Astrocyte (in vitro differentiated cells and primary cell): ENCODE data around the gene SERPINB13. TPM values are rescaled to one million over a fixed set of nuclear protein-coding genes. Genes with fewer than 3 reads are reported as not detected.
"Not testable (repeated sequence)": the region's sequence is repeated elsewhere in the genome, so short reads cannot be mapped to it uniquely, and the experiment has no call there.

Experiments used
- DNase-seq: peaks from one replicate; pipeline ENCODE4 v3.0.0-alpha.2; 2010; ENCODE audit warnings: low read depth
- FAIRE-seq: peaks from 2 replicates; lab custom pipeline; 2011; peaks lifted over from hg19 to GRCh38; lab: Jason Lieb, UNC
- H2AFZ ChIP-seq: 2 replicates; pipeline ENCODE4 v1.6.0; 2012; ENCODE audit warnings: low read depth, low read length, inconsistent platforms
- H3K27ac ChIP-seq: 2 replicates; pipeline ENCODE4 v1.5.1; 2011; ENCODE audit warnings: low read depth, low read length, inconsistent platforms
- H3K27me3 ChIP-seq: 2 replicates; pipeline ENCODE4 v1.6.0; 2011; ENCODE audit warnings: low read length, inconsistent platforms; ENCODE audit not compliant: insufficient read depth
- H3K36me3 ChIP-seq: 2 replicates; pipeline ENCODE4 v1.5.1; 2011; ENCODE audit warnings: low read length, inconsistent platforms; ENCODE audit not compliant: insufficient read depth
- H3K4me1 ChIP-seq: 2 replicates; pipeline ENCODE4 v1.5.1; 2011; ENCODE audit warnings: low read length, inconsistent platforms; ENCODE audit not compliant: insufficient read depth
- H3K4me2 ChIP-seq: 2 replicates; pipeline ENCODE4 v1.6.0; 2012; ENCODE audit warnings: low read length, inconsistent platforms
- H3K4me3 ChIP-seq: 2 replicates; pipeline ENCODE4 v1.5.1; 2011; ENCODE audit warnings: low read depth, mild to moderate bottlenecking, low read length, inconsistent platforms; ENCODE audit not compliant: insufficient read depth
- H3K79me2 ChIP-seq: 2 replicates; pipeline ENCODE4 v1.6.0; 2012; ENCODE audit warnings: mild to moderate bottlenecking, low read length, inconsistent platforms; ENCODE audit not compliant: insufficient read depth
- H3K9ac ChIP-seq: 2 replicates; pipeline ENCODE4 v1.6.0; 2012; ENCODE audit warnings: mild to moderate bottlenecking, low read length, inconsistent platforms
- H3K9me3 ChIP-seq: 2 replicates; pipeline ENCODE4 v1.5.1; 2012; ENCODE audit warnings: low read depth, mild to moderate bottlenecking, low read length, inconsistent platforms; ENCODE audit not compliant: insufficient read depth
- H4K20me1 ChIP-seq: 2 replicates; pipeline ENCODE4 v1.6.0; 2012; ENCODE audit warnings: low read length, inconsistent platforms; ENCODE audit not compliant: insufficient read depth
- H3K27ac Mint-ChIP-seq: one replicate; pipeline ENCODE4 v1.8.0; 2021; ENCODE audit warnings: mild to moderate bottlenecking, mixed read lengths; ENCODE audit not compliant: unreplicated experiment
- H3K27me3 Mint-ChIP-seq: one replicate; pipeline ENCODE4 v1.8.0; 2021; ENCODE audit warnings: low read depth, mixed read lengths; ENCODE audit not compliant: unreplicated experiment
- H3K36me3 Mint-ChIP-seq: one replicate; pipeline ENCODE4 v1.8.0; 2021; ENCODE audit warnings: low read depth, mixed read lengths; ENCODE audit not compliant: unreplicated experiment
- H3K4me1 Mint-ChIP-seq: one replicate; pipeline ENCODE4 v1.8.0; 2021; ENCODE audit warnings: low read depth, mixed read lengths; ENCODE audit not compliant: unreplicated experiment
- H3K4me3 Mint-ChIP-seq: one replicate; pipeline ENCODE4 v1.8.0; 2021; ENCODE audit warnings: mild to moderate bottlenecking, moderate library complexity, mixed read lengths; ENCODE audit not compliant: unreplicated experiment
- H3K9me3 Mint-ChIP-seq: one replicate; pipeline ENCODE4 v1.8.0; 2021; ENCODE audit warnings: mild to moderate bottlenecking, mixed read lengths; ENCODE audit not compliant: unreplicated experiment
- CTCF ChIP-seq: IDR thresholded peaks from 2 replicates; pipeline ENCODE4 v1.5.1; 2011; ENCODE audit warnings: low read depth, mild to moderate bottlenecking, inconsistent platforms, low read length, moderate library complexity; ENCODE audit not compliant: insufficient read depth
- EZH2 ChIP-seq: IDR thresholded peaks from 2 replicates; pipeline ENCODE4 v1.6.1; 2012; ENCODE audit warnings: mild to moderate bottlenecking, low read length, inconsistent platforms; ENCODE audit not compliant: insufficient read depth
- total RNA-seq: library from RNA; stranded (reverse); gene quantifications from 2 replicates; pipeline ENCODE4 v1.2.1, GENCODE V29; 2021

SERPINB13 gene
- total RNA-seq, 1 donor from 2014 or later: not detected

DNA sequence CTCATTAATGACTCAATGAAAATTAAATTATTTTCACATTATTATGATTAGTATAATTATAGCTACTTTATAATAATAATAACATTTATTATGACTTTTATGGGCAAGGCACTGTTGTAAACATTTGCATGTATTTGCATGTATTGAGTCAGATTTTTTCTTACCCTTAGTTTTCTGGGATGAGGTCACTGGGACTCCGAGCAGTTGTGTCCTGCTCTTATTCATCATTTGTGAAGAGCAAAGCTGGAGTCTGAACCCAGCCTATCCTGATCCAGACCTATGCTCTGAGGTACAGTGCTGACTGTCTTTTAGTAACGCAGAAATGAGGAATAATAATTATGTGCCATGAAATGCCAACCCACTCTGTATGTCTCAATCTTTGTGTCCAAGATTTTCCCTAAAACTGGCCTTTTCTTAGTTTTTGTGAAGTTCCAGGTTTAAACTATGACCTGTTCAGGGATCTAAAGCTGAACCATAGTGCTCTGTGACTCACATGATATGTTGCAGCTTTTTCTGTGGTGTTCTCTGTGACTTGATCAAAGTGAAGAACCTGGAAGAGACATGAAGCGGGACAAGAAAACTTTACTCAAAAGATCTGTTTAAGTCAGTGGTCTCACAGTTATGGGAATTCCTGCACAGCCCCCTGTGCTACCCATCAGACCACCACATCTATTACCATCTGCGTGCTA lies 55.7 kb downstream of the SERPINB13 start:
- H3K4me3 ChIP-seq, H3K36me3 Mint-ChIP-seq, DNase-seq, H3K27ac Mint-ChIP-seq, H3K9me3 Mint-ChIP-seq, H3K27ac ChIP-seq, H3K4me2 ChIP-seq, H3K4me1 Mint-ChIP-seq, H3K4me1 ChIP-seq, H3K9ac ChIP-seq, H3K36me3 ChIP-seq, H3K79me2 ChIP-seq, H3K9me3 ChIP-seq, H4K20me1 ChIP-seq, H3K27me3 ChIP-seq, H2AFZ ChIP-seq, H3K27me3 Mint-ChIP-seq, H3K4me3 Mint-ChIP-seq: not testable (repeated sequence)
- peak; percentile 20 for FAIRE-seq

- DNase-seq, H3K4me3 Mint-ChIP-seq, H3K36me3 ChIP-seq, H2AFZ ChIP-seq, H3K27me3 ChIP-seq, H3K9ac ChIP-seq, H3K27me3 Mint-ChIP-seq, H3K27ac Mint-ChIP-seq, H3K4me3 ChIP-seq, H3K4me1 Mint-ChIP-seq, H3K4me2 ChIP-seq, H3K9me3 ChIP-seq, H3K79me2 ChIP-seq, H3K36me3 Mint-ChIP-seq, H4K20me1 ChIP-seq, H3K4me1 ChIP-seq, FAIRE-seq, H3K9me3 Mint-ChIP-seq, H3K27ac ChIP-seq: not testable (repeated sequence)
Observed at GRCh38 chr18:63644142-63644541, 57.0 kb downstream of the SERPINB13 start, which contains the start of gene SERPINB4. Gene SERPINB4, minus strand, starts transcription at chr18:63644256. Its CDS starts 679 bp downstream, at chr18:63643577.

DNA sequence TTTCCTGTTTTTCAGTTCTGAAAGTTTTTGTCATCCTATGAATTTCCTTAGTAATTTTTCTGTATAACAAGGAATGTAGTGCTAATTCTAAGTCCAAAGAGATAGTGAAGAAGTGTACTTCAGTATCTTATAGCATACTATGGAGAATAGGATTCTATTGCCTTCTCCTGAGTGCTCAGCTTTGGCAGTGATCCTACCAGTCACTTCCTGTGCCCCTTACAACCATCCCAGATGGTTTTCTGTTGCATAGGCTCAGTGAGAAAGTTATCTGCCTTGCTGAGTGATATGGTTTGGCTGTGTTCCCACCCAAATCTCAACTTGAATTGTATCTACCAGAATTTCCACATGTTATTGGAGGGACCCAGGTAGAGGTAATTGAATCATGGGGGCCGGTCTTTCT lies 57.6 kb downstream of the SERPINB13 start:
- not testable (repeated sequence) for H3K27ac ChIP-seq, H3K9ac ChIP-seq, DNase-seq, H3K4me1 Mint-ChIP-seq, H3K27ac Mint-ChIP-seq, H3K4me3 Mint-ChIP-seq, H3K27me3 ChIP-seq, H3K9me3 Mint-ChIP-seq, H3K4me1 ChIP-seq, H3K79me2 ChIP-seq, H3K4me2 ChIP-seq, H4K20me1 ChIP-seq, H3K4me3 ChIP-seq, H2AFZ ChIP-seq, H3K9me3 ChIP-seq, H3K36me3 Mint-ChIP-seq, FAIRE-seq, H3K36me3 ChIP-seq, H3K27me3 Mint-ChIP-seq

DNA sequence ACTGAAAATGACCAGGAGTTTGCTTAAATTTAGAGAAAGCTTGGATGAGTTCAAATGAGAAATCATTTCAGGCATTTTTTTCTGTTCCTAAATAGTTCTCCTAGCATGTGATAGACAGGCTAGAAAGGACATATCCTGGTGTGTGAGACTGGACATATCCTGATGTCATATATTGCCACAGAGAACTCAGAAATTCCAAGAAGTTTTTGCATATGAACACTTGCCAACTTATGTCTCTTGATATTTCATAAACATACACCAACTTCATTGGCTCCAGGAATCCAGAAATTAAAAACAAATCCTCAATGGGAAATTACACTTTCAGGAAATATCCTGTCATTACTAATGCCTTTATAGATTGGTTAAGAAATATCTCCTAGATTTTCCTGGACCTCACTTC lies 59.8 kb downstream of the SERPINB13 start:
- TF ChIP-seq CTCF: no peak
- TF ChIP-seq EZH2: no peak
- FAIRE-seq (peak; percentile 91), DNase-seq (no peak)
- Mint-ChIP-seq H3K4me3 (no peak overlapping the region), H3K9me3 (peaks cover 3% of the 10 kb centered on the region), H3K27ac (no peak overlapping the region), H3K4me1 (peaks cover 3% of the 10 kb centered on the region), H3K27me3 (no peaks in the 10 kb centered on the region), H3K36me3 (no peaks in the 10 kb centered on the region)
- H3K9me3 ChIP-seq: no peaks in the 10 kb centered on the region
- H3K36me3 ChIP-seq: no peaks in the 10 kb centered on the region
- H3K4me1 ChIP-seq: no peaks in the 10 kb centered on the region
- H3K79me2 ChIP-seq: no peaks in the 10 kb centered on the region
- H3K9ac ChIP-seq: no peak overlapping the region
- H2AFZ ChIP-seq: no peak overlapping the region
- no peak overlapping the region for H3K27ac ChIP-seq
- no peak overlapping the region for H3K4me2 ChIP-seq
- no peak overlapping the region for H3K4me3 ChIP-seq
- H4K20me1 ChIP-seq: no peaks in the 10 kb centered on the region
- no peaks in the 10 kb centered on the region for H3K27me3 ChIP-seq
